Common myeloid progenitor, CD34-positive (primary cell): ENCODE results near the gene SSBP4.

Experiments
- CTCF ChIA-PET: fragments of 350-600 bp; sonication (Branson Sonifier 250); formaldehyde crosslinking; loops from one replicate; lab custom pipeline; 2021; ENCODE audit warnings: antibody characterized with exemption; lab: Charles Lee
- POLR2A ChIA-PET: fragments of 350-600 bp; sonication (Branson Sonifier 250); formaldehyde crosslinking; loops from one replicate; lab custom pipeline; 2021; ENCODE audit warnings: antibody characterized with exemption; lab: Charles Lee
- DNase-seq, 3 donors: peaks; one replicate each; pipeline versions ENCODE4 v3.0.0 to v3.0.0-alpha.2; 2013
- H3K27ac ChIP-seq, 2 experiments: 1 replicate in 1 of 2; 2 replicates in 1 of 2; pipeline ENCODE4 v1.7.0; 2013; ENCODE audit warnings: inconsistent platforms in 2 of 2, low read length in 2 of 2, mild to moderate bottlenecking in 2 of 2, low read depth in 1 of 2, moderate library complexity in 1 of 2; ENCODE audit not compliant: severe bottlenecking in 2 of 2, insufficient read depth in 1 of 2, poor library complexity in 1 of 2
- H3K27me3 ChIP-seq, 5 experiments: replicated peaks in 2 of 5; 1 replicate in 3 of 5; 2 replicates in 2 of 5; pipeline versions ENCODE4 v1.6.1 to v1.7.0; 2013; ENCODE audit warnings: low read length in 4 of 5, mild to moderate bottlenecking in 2 of 5, moderate library complexity in 2 of 5, inconsistent platforms in 1 of 5; ENCODE audit not compliant: insufficient read depth in 5 of 5, control insufficient read depth in 4 of 5
- H3K36me3 ChIP-seq, 4 experiments: 1 replicate in 2 of 4; 2 replicates in 2 of 4; pipeline versions ENCODE4 v1.6.1 to v1.7.0; 2013; ENCODE audit warnings: low read length in 3 of 4, control low read depth in 1 of 4, mild to moderate bottlenecking in 1 of 4; ENCODE audit not compliant: control insufficient read depth in 4 of 4, insufficient read depth in 4 of 4
- H3K4me1 ChIP-seq, 4 experiments: 1 replicate in 3 of 4; 2 replicates in 1 of 4; pipeline versions ENCODE4 v1.6.1 to v1.7.1; 2013; ENCODE audit warnings: low read length in 3 of 4, mild to moderate bottlenecking in 3 of 4, control low read depth in 1 of 4, inconsistent platforms in 1 of 4, moderate library complexity in 1 of 4; ENCODE audit not compliant: control insufficient read depth in 4 of 4, insufficient read depth in 4 of 4; ENCODE audit errors: control extremely low read depth in 1 of 4
- H3K4me3 ChIP-seq, 7 experiments: 1 replicate in 4 of 7; 2 replicates in 3 of 7; pipeline versions ENCODE4 v1.5.1 to v1.7.0; 2013; ENCODE audit warnings: mild to moderate bottlenecking in 7 of 7, low read length in 6 of 7, moderate library complexity in 6 of 7, inconsistent platforms in 2 of 7, low read depth in 2 of 7, control low read depth in 1 of 7; ENCODE audit not compliant: insufficient read depth in 4 of 7, control insufficient read depth in 1 of 7; ENCODE audit errors: extremely low read depth in 1 of 7
- H3K9me3 ChIP-seq, 5 experiments: 1 replicate in 4 of 5; 2 replicates in 1 of 5; pipeline versions ENCODE4 v1.6.1 to v1.7.1; 2013; ENCODE audit warnings: low read length in 4 of 5, mild to moderate bottlenecking in 2 of 5, inconsistent platforms in 1 of 5, low read depth in 1 of 5, moderate library complexity in 1 of 5; ENCODE audit not compliant: control insufficient read depth in 4 of 5, insufficient read depth in 2 of 5; ENCODE audit errors: control extremely low read depth in 1 of 5
- WGBS: methylation state at CpG from one replicate; pipeline ENCODE4 v1.1.5; 2013; ENCODE audit not compliant: insufficient coverage; 5-methylcytosine and 5-hydroxymethylcytosine counted together

SSBP4 gene

DNA sequence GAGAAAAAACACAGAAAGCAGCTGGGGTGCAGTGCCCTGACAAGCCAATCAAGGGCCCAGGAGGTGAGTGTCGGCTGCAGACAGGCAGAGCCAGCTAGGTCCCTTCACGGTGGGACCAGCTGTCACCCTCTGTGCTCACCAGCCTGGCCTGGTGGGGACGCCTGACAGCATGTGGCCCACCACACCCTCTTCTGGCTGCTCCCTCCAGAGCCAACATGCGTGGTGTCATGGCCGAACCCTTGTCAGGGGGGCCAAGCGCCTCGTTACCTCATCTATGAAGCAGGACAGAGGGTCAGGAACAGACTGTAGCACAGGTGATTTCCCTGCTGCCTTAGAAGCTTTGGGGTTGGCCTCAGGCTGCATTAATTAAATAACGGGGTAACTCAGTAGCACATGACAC, 58.8 kb downstream of the SSBP4 start:
- POLR2A ChIA-PET: no interaction called here
- Histone ChIP-seq H3K27ac (no peak overlapping the region), H3K36me3 (peaks cover 0 to 5% (median 1%) of the 10 kb centered on the region in 4 experiments), H3K4me1 (peaks cover 0 to 54% (median 20%) of the 10 kb centered on the region in 4 experiments), H3K9me3 (no peaks in the 10 kb centered on the region), H3K27me3 (no peaks in the 10 kb centered on the region), H3K4me3 (no peak overlapping the region)
- DNase-seq: no peak
- 89% methylated on average over 8 of the region's 8 CpGs for WGBS
- CTCF ChIA-PET: interaction anchor here (0.6 to 1.8 kb wide), 7 partner anchors 9 to 145 kb away, joined by 3 to 9 read pairs (median 3); no protein-coding TSS in a partner anchor

DNA sequence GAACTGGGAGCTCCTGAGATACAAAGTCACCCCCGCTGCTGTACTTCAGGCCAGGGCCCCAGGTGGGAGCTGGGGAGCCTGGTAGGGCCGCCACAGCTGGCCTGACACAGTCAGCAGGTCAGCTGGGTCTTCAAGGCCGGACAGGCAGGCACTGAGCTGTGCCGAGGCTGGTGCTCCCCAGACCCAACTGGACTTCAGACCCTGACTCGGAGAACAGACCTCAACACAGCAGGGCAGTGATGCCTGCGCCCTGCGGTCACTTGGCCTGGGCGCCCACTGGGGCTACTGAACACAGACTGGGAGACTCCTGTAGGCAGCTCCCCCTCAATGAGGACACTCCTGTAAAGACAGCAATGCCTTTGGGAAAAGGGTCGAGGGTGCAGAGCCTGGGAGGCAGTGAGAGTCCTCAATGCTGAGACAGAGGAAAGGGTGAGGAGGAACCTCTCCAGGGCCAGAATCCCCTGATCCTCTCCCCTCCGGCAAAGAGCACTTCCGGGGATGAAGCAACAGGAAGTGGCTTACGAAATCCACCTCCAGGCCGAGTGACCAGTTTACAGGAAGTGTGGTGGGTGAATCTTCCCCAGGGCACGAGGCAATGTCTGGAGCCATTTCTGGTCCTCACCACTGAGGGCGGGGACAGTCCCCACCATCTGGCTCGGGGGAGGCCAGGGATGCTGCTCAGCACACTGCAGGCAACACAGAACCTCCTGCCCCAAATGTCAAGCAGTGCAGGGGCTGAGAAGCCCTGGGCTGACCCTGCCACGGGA, 59.5 kb downstream of the SSBP4 start:
- peak; percentile 33 to 72 (median 66) for DNase-seq
- H3K27me3 ChIP-seq: no peaks in the 10 kb centered on the region
- CTCF ChIA-PET: interaction anchor here (0.6 to 1.7 kb wide), 7 partner anchors 9 to 144 kb away, joined by 3 to 9 read pairs (median 3); no protein-coding TSS in a partner anchor
- H3K4me3 ChIP-seq: peak overlapping the region in 1 of 7 experiments; percentile 26
- H3K27ac ChIP-seq: peak overlapping the region; percentile 7 to 11
- peaks cover 0 to 59% (median 20%) of the 10 kb centered on the region in 4 experiments for H3K4me1 ChIP-seq
- H3K9me3 ChIP-seq: no peaks in the 10 kb centered on the region
- WGBS: 64% methylated on average over 14 of the region's 17 CpGs
- H3K36me3 ChIP-seq: peaks cover 0 to 5% (median 0%) of the 10 kb centered on the region in 4 experiments
- POLR2A ChIA-PET: no interaction called here

DNA sequence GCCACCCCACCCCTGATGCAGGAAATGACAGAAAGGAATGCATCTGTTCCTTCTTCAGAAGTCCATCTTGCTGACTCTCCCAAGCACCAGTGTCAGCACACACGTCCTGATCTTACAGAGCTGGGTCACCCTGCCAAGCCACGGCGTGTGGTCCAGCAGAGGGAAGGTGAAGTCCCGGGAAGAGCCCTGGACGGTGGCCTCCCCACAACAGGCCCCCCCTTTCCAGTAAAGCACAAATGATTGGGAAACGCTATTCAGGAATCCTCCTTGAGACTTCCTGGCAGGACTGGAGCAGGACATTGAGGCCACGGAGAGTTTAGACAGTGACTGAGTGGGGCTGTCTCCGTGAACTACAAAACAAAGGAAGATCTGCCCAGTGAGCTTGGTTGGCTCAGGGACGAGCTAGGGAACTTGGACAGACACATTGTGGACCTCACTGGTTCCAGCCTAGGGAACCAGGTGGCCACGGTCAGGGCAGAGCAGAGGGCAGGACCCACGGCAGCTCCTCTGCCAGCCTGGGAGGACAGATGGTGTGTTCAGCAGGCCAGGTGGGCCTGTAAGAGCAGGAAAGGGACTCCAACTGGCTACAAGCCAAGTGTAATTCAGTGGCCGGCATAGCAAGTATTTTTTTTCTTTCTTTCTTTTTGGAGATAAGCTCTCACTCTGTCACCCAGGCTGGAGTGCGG, 61.0 kb downstream of the SSBP4 start:
- H3K27ac ChIP-seq: no peak overlapping the region
- H3K4me1 ChIP-seq: peaks cover 0 to 71% (median 20%) of the 10 kb centered on the region in 4 experiments
- peaks cover 0 to 5% (median 0%) of the 10 kb centered on the region in 4 experiments for H3K36me3 ChIP-seq
- no peak for DNase-seq
- no peaks in the 10 kb centered on the region for H3K9me3 ChIP-seq
- WGBS: 85% methylated on average over 12 of the region's 13 CpGs
- no peaks in the 10 kb centered on the region for H3K27me3 ChIP-seq
- POLR2A ChIA-PET: no interaction called here
- no peak overlapping the region for H3K4me3 ChIP-seq
- CTCF ChIA-PET: interaction anchor here (0.5 to 1.6 kb wide), 6 partner anchors 9 to 215 kb away, joined by 3 to 5 read pairs (median 3); no protein-coding TSS in a partner anchor

DNA sequence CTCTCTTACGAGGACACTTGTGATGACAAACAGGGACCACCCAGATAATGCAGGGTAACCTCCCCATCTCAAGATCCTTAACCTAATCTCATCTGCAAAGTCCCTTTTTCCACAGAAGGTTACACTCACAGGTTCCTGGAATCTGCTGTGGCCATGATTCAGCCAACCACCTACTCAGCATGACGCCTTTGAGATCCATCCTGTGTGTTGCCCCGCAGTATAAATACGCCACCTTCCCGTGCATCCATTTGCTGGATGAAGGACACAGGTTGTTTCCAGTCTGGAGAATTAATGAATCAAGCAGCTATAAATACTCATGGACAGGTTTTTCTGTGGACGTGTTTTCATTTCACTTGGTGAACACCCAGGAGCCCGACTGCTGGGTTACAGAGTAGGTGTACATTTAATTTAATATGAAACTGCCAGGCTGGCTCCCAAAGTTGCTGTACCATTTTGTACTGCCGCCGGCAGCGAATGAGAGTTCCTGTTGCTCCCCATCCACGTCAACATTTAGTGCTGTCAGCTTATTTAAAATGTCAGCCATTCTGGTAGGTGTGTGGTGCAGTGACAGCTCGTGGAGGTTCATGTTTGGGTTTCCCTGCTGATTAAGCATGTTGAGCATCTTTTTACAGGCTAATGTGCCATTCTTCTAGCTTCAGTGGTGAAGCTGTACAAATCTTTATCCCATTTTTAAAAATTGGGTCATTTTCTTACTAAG, 62.5 kb downstream of the SSBP4 start:
- CTCF ChIA-PET: interaction anchor here (1.2 to 2.4 kb wide), 3 partner anchors 11 to 38 kb away, joined by 3 to 14 read pairs (median 6); no protein-coding TSS in a partner anchor
- no peak for DNase-seq
- 96% methylated on average over 10 of the region's 12 CpGs for WGBS
- POLR2A ChIA-PET: no interaction called here
- Histone ChIP-seq H3K36me3 (peaks cover 0 to 5% (median 0%) of the 10 kb centered on the region in 4 experiments), H3K27ac (no peak overlapping the region), H3K4me1 (peaks cover 0 to 68% (median 20%) of the 10 kb centered on the region in 4 experiments), H3K9me3 (no peaks in the 10 kb centered on the region), H3K4me3 (no peak overlapping the region), H3K27me3 (no peaks in the 10 kb centered on the region)

DNA sequence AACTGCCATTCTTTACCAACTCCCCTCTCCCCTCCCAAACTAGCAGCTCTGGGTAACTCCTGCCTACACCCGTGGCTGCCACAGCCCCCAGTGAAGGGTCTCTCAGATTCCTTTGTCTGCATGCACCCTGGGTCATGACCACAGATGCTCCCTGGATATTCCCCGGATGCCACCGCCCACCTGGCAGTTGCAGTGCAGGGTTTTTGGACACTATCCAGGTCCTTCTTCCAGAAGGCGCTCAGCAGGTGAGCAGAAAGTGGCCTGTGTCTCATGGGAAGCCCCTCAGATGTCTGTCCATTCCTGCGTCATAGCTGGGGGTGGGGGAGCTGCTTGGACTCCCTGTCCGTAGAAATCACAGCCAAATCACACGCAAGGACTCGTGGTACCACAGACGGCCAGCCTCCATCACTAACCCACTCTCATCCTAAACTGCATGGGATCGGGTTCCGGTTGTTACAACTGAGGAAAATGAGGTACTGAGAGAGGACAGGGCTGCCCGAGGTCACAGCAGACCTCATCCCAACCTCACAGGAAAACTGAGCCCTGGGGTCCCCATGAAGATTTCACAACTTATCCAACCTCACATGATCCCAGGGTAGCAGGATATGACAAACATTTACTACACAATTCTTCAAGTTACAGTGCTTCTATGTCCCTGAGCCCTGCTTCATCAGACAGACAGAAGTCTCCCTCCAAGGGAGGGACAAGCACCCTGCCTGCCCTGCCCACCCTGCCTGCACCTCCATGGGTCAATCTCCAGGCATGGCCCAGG, 64.1 kb downstream of the SSBP4 start:
- WGBS: 98% methylated on average over 9 of the region's 12 CpGs
- no peak overlapping the region for H3K4me3 ChIP-seq
- peaks cover 0 to 56% (median 21%) of the 10 kb centered on the region in 4 experiments for H3K4me1 ChIP-seq
- no peak for DNase-seq
- H3K27me3 ChIP-seq: no peaks in the 10 kb centered on the region
- ChIA-PET POLR2A (no interaction called here), CTCF (interaction anchor here (0.6 to 2.4 kb wide), 7 partner anchors 8 to 37 kb away, joined by 3 to 14 read pairs (median 4); no protein-coding TSS in a partner anchor)
- peaks cover 0 to 4% (median 0%) of the 10 kb centered on the region in 4 experiments for H3K36me3 ChIP-seq
- H3K27ac ChIP-seq: no peak overlapping the region
- H3K9me3 ChIP-seq: no peaks in the 10 kb centered on the region
